ENCODE measurements around the gene DIDO1.

Gene DIDO1

GRCh38 chr20:62926229-62927127 lies at the start of gene DIDO1:
DIDO1 (minus strand) TSS chr20:62926505.
- H3K27ac ChIP-seq, result peak within 1 kb of the TSS; percentile 85
- TF ChIP-seq ZFX (IDR thresholded peaks at IDR 0.05; ENCODE audit: borderline replicate concordance), result no peak
- peak; percentile 72 for TF ChIP-seq CTCF (IDR thresholded peaks at IDR 0.05)

GRCh38 chr20:62975251-62975760 lies 49.0 kb upstream of the DIDO1 start:
- no peak overlapping the region for H3K27ac ChIP-seq
- TF ChIP-seq ZFX (IDR thresholded peaks at IDR 0.05; ENCODE audit: borderline replicate concordance) (no peak), CTCF (IDR thresholded peaks at IDR 0.05) (no peak)

- TF ChIP-seq ZFX (IDR thresholded peaks at IDR 0.05; ENCODE audit: borderline replicate concordance) (no peak), CTCF (IDR thresholded peaks at IDR 0.05) (no peak)
- no peak overlapping the region for H3K27ac ChIP-seq
Measured at GRCh38 chr20:62972845-62973745, 46.8 kb upstream of the DIDO1 start.

GRCh38 chr20:62971950-62972844 lies 45.9 kb upstream of the DIDO1 start:
- H3K27ac ChIP-seq, result no peak overlapping the region
- TF ChIP-seq CTCF (IDR thresholded peaks at IDR 0.05), result peak; percentile 85
- no peak for TF ChIP-seq ZFX (IDR thresholded peaks at IDR 0.05; ENCODE audit: borderline replicate concordance)

GRCh38 chr20:62971211-62971949 lies 45.1 kb upstream of the DIDO1 start:
- no peak overlapping the region for H3K27ac ChIP-seq
- TF ChIP-seq ZFX (IDR thresholded peaks at IDR 0.05; ENCODE audit: borderline replicate concordance) (no peak), CTCF (IDR thresholded peaks at IDR 0.05) (no peak)
